Endothelial cell of umbilical vein (primary cell): ENCODE measurements around the gene TESPA1. TPM values are rescaled to one million over a fixed set of nuclear protein-coding genes. Genes with fewer than 3 reads are reported as not detected.

ENCODE experiments used
- BruUV-seq: library from RNA; stranded (reverse); fragments of 400-500 nt; replicated peaks from 2 replicates; lab custom pipeline; 2021; lab: Mats Ljungman, UMichigan
- CTCF ChIA-PET: fragments of 300-600, 350-600 bp; sonication (Branson Sonifier 250); formaldehyde crosslinking; loops from one replicate; lab custom pipeline; 2021; ENCODE audit warnings: antibody characterized with exemption, inconsistent platforms; lab: Charles Lee
- POLR2A ChIA-PET: fragments of 300-600, 350-600 bp; sonication (Branson Sonifier 250); formaldehyde crosslinking; loops from one replicate; lab custom pipeline; 2021; ENCODE audit warnings: antibody characterized with exemption, inconsistent platforms; lab: Charles Lee
- DNase-seq: peaks from one replicate; pipeline ENCODE4 v3.0.0-alpha.2; 2011; ENCODE audit warnings: low read depth, low spot score
- FAIRE-seq: peaks from 2 replicates; lab custom pipeline; 2011; peaks lifted over from hg19 to GRCh38; lab: Jason Lieb, UNC
- H2AFZ ChIP-seq: 2 replicates; pipeline ENCODE4 v1.6.0; 2012; ENCODE audit warnings: low read depth, low read length, control low read depth, inconsistent platforms
- H3K27ac ChIP-seq: 2 replicates; pipeline ENCODE4 v1.5.1; 2011; ENCODE audit warnings: low read depth, mild to moderate bottlenecking, control low read depth, low read length, moderate library complexity; ENCODE audit not compliant: insufficient read depth
- H3K27me3 ChIP-seq, 2 experiments: 2 replicates each; pipeline versions ENCODE4 v1.6.0 to v1.6.1; 2011; ENCODE audit warnings: low read length in 2 of 2, mixed read lengths in 1 of 2; ENCODE audit not compliant: control insufficient read depth in 2 of 2, insufficient read depth in 2 of 2
- H3K36me3 ChIP-seq, 2 experiments: 2 replicates in 1 of 2; 3 replicates in 1 of 2; pipeline ENCODE4 v1.5.1; 2011; ENCODE audit warnings: low read length in 2 of 2, mild to moderate bottlenecking in 1 of 2, moderate library complexity in 1 of 2; ENCODE audit not compliant: control insufficient read depth in 2 of 2, insufficient read depth in 2 of 2; ENCODE audit errors: extremely low read depth in 1 of 2
- H3K4me1 ChIP-seq: 3 replicates; pipeline ENCODE4 v1.5.1; 2011; ENCODE audit warnings: mild to moderate bottlenecking, low read length; ENCODE audit not compliant: control insufficient read depth, insufficient read depth; ENCODE audit errors: extremely low read depth
- H3K4me2 ChIP-seq: 2 replicates; pipeline ENCODE4 v1.6.1; 2011; ENCODE audit warnings: low read length, control low read depth, mixed read lengths; ENCODE audit not compliant: insufficient read depth
- H3K4me3 ChIP-seq, 3 experiments: fragments of 200-600 bp in 1 of 3; sonication (generic), shearing (Covaris generic) in 1 of 3; replicated peaks in 1 of 3; 2 replicates each; pipeline ENCODE4 v1.5.1; 2011 to 2016; ENCODE audit warnings: control low read depth in 3 of 3, low read length in 3 of 3, mild to moderate bottlenecking in 2 of 3, inconsistent platforms in 1 of 3, low read depth in 1 of 3, moderate library complexity in 1 of 3; ENCODE audit not compliant: insufficient read depth in 1 of 3
- H3K79me2 ChIP-seq: 2 replicates; pipeline ENCODE4 v1.6.0; 2012; ENCODE audit warnings: low read length, inconsistent platforms; ENCODE audit not compliant: control insufficient read depth, insufficient read depth
- H3K9ac ChIP-seq: replicated peaks from 2 replicates; pipeline ENCODE3; 2011; ENCODE audit warnings: low read length, control low read depth; ENCODE audit not compliant: insufficient read depth; ENCODE audit errors: extremely low read depth
- H3K9me1 ChIP-seq: replicated peaks from 3 replicates; pipeline ENCODE4 v1.6.0; 2011; ENCODE audit warnings: mild to moderate bottlenecking, low read length; ENCODE audit not compliant: control insufficient read depth, insufficient read depth; ENCODE audit errors: extremely low read depth
- H3K9me3 ChIP-seq: replicated peaks from 2 replicates; pipeline ENCODE4 v1.5.1; 2012; ENCODE audit warnings: low read length, inconsistent platforms; ENCODE audit not compliant: control insufficient read depth, insufficient read depth
- H4K20me1 ChIP-seq: replicated peaks from 2 replicates; pipeline ENCODE3; 2011; ENCODE audit warnings: mild to moderate bottlenecking, low read length; ENCODE audit not compliant: control insufficient read depth, insufficient read depth; ENCODE audit errors: extremely low read depth
- CTCF ChIP-seq, 2 donors: IDR thresholded peaks; 1 replicate in 1 of 2; 2 replicates in 1 of 2; pipeline ENCODE4 v1.5.1; 2011; ENCODE audit warnings: low read length in 2 of 2, mild to moderate bottlenecking in 2 of 2, moderate library complexity in 2 of 2, control low read depth in 1 of 2, inconsistent platforms in 1 of 2, low read depth in 1 of 2; ENCODE audit not compliant: insufficient read depth in 1 of 2; ENCODE audit errors: extremely low read depth in 1 of 2
- EZH2 ChIP-seq: IDR thresholded peaks from 2 replicates; pipeline ENCODE4 v1.6.1; 2012; ENCODE audit warnings: borderline replicate concordance, low read depth, mild to moderate bottlenecking, moderate library complexity, low read length, inconsistent platforms; ENCODE audit not compliant: severe bottlenecking
- FOS ChIP-seq: IDR thresholded peaks from 2 replicates; pipeline ENCODE4 v1.6.1; 2011; ENCODE audit warnings: mild to moderate bottlenecking, low read length, moderate library complexity, borderline replicate concordance; ENCODE audit not compliant: insufficient read depth
- GATA2 ChIP-seq: IDR thresholded peaks from 2 replicates; pipeline ENCODE4 v1.7.0; 2011; ENCODE audit warnings: low read depth, mild to moderate bottlenecking, moderate library complexity, mixed read lengths, low read length; ENCODE audit not compliant: insufficient read length, insufficient read depth
- JUN ChIP-seq: IDR thresholded peaks from 2 replicates; pipeline ENCODE4 v1.6.1; 2011; ENCODE audit warnings: borderline replicate concordance, low read depth; ENCODE audit not compliant: insufficient read length, insufficient read depth
- MAX ChIP-seq: IDR thresholded peaks from 2 replicates; pipeline ENCODE4 v1.6.1; 2011; ENCODE audit not compliant: insufficient read depth, insufficient read length
- MYC ChIP-seq: IDR thresholded peaks from one replicate; pipeline ENCODE4 v1.6.1; 2011; ENCODE audit warnings: mild to moderate bottlenecking, low read depth, low read length
- POLR2A ChIP-seq: IDR thresholded peaks from 2 replicates; pipeline ENCODE4 v1.6.1; 2012; ENCODE audit warnings: low read depth, mild to moderate bottlenecking, control low read depth, low read length
- POLR2AphosphoS5 ChIP-seq: IDR thresholded peaks from 2 replicates; pipeline ENCODE4 v1.6.1; 2012; ENCODE audit warnings: low read depth, mild to moderate bottlenecking, control low read depth, low read length, moderate library complexity; ENCODE audit not compliant: insufficient read depth
- dilution Hi-C: fragments of 300-500 bp; cut with MboI; formaldehyde crosslinking; loops from one replicate; pipeline ENCODE4 v1.15.0; 2019; ENCODE audit warnings: low sequenced_read_pairs; ENCODE audit not compliant: extremely low pct_ligation_motif_present
- intact Hi-C: fragments of 100-400 bp; cut with micrococcal nuclease; formaldehyde crosslinking; loops from one replicate; pipeline ENCODE4 v1.10.0; 2022
- polyA plus RNA-seq, 4 experiments: library from polyadenylated mRNA; depleted of rRNA in 3 of 4; stranded (reverse) in 3 of 4; unstranded in 1 of 4; fragments of >200 nt; gene quantifications; 2 replicates each; pipeline versions ENCODE4 v1.2.1 to v1.2.3, GENCODE V29; 2011 to 2012; ENCODE audit warnings: missing spikeins in 1 of 4
- total RNA-seq: library from RNA; stranded (reverse); gene quantifications from 2 replicates; pipeline ENCODE4 v1.2.3, GENCODE V29; 2021

TESPA1 gene
- total and polyA plus RNA-seq, 2 donors (not counting 3 experiments of a cell fraction or from before 2014, with no cell fraction given): not detected

DNA sequence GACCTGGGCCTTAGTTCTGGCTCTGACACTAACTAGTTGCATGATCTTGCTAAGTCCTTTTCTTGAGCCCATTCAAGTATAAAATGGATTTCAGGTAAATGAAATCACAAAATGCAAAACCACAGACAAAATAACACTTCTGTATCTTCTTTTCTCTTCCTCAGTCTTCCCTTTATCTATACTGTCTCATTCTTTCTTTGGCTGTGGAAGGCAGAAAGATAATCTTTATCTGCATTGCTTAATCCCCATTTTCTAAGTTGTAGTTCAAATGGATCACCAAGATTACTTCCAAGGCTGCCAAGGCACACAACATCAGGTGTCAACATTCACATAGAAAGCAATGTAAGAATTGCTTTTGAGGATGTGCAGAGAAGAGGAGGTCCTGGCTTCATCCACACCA, 30.3 kb downstream of the TESPA1 start:
- DNase-seq: no peak
- Histone ChIP-seq H3K4me3 (no peak overlapping the region), H3K9ac (no peak overlapping the region), H3K9me3 (no peaks in the 10 kb centered on the region), H3K79me2 (no peaks in the 10 kb centered on the region), H4K20me1 (no peaks in the 10 kb centered on the region), H3K27ac (no peak overlapping the region), H2AFZ (no peak overlapping the region), H3K27me3 (peaks cover 5 to 23% of the 10 kb centered on the region in 2 experiments), H3K9me1 (no peaks in the 10 kb centered on the region), H3K36me3 (no peaks in the 10 kb centered on the region), H3K4me2 (no peak overlapping the region), H3K4me1 (no peaks in the 10 kb centered on the region)
- ChIA-PET CTCF (no interaction called here), POLR2A (no interaction called here)
- dilution Hi-C loops: no loop called here
- no TSS peak for BruUV-seq
- TF ChIP-seq POLR2A (no peak), FOS (no peak), MYC (no peak), EZH2 (no peak), CTCF (IDR thresholded peaks at IDR 0.05; ENCODE audit: extremely low read depth in 1 of 2, insufficient read depth in 1 of 2, low read depth in 1 of 2, low read length in 2 of 2) (no peak), GATA2 (no peak), MAX (no peak), POLR2AphosphoS5 (no peak), JUN (no peak)
- intact Hi-C loops: no loop called here
- no peak for FAIRE-seq
